Measurements from ENCODE around the gene GDE1.

Gene GDE1

GRCh38 chr16:19485611-19486010, 36.3 kb downstream of the GDE1 start:
- no peak for DNase-seq

DNA sequence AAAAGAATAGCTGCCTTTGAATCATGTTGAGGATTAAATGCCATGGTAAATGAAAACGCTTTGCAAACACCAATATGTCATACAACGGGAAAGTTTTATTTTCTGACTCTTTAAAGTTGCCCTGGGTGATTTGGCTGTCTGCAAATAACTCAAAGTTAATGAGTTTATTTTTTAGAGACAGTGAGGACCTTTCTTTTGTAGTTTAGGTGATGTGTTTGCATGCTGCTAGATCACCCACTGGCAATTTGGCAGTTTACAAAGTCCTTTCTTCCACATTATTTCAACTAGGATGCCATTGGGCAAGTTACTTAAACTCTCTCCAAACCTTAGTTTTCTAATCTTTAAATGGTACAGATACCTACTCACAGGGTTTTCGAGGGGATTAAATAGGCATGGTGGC, 37.8 kb downstream of the GDE1 start:
- no peak for DNase-seq

GRCh38 chr16:19482291-19482690, 39.6 kb downstream of the GDE1 start:
- no peak for DNase-seq

DNA sequence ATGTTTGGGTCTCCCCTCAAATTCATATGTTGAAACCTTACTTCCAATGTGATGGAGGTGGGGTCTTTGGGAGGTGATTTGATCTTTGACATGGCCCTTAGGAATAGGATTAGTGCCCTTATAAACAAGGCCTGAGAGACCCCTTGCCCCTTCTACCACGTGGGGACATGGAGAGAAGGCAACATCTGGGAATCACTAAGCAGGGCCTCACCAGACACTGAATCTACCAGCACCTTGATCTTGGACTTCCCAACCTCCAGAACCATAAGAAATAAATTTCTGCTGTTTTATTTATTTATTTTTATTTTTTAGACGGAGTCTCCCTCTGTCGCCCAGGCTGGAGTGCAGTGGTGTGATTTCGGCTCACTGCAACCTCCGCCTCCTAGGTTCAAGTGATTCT, 40.1 kb downstream of the GDE1 start:
- no peak for DNase-seq

DNA sequence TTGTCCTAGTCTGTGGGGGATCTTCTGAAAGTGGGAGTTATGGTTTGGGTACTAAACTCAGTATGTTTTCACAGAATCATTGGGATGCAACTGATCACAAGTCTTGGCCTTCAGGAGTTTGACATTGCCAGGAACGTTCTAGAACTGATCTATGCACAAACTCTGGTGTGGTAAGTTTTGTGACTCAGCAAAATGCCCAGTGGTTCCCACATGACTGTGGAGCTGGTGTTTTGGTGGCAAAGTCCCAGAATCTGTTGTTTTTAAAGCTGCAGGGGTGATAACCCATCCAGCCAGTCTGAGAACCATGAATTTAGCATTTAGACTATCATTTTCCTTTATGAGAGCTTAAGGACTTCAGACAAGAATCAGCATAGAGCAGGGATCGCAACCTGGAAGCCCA, 40.6 kb downstream of the GDE1 start:
- no peak for DNase-seq

- DNase-seq: no peak
Observed at GRCh38 chr16:19479302-19479721, 42.6 kb downstream of the GDE1 start.

DNA sequence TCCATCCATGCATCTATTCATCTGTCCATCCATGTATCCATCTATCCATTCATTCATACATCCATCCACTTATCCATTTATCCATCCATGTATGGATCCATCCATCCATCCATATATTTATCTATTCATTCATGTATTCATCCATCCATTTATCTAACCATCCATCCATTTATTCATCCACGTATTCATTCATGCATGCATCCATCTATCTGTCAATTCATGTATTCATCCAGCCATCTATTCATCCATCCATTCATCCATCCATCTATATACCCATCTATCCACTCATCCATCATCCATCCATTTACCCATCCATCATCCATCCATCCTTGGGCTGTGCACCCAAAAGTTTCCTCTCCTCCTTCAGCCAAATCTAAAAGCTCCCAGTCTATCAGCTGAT, 43.4 kb downstream of the GDE1 start:
- no peak for DNase-seq

GRCh38 chr16:19474617-19475016, 47.3 kb downstream of the GDE1 start:
- DNase-seq: no peak

GRCh38 chr16:19472482-19472881, 49.4 kb downstream of the GDE1 start:
- no peak for DNase-seq

DNA sequence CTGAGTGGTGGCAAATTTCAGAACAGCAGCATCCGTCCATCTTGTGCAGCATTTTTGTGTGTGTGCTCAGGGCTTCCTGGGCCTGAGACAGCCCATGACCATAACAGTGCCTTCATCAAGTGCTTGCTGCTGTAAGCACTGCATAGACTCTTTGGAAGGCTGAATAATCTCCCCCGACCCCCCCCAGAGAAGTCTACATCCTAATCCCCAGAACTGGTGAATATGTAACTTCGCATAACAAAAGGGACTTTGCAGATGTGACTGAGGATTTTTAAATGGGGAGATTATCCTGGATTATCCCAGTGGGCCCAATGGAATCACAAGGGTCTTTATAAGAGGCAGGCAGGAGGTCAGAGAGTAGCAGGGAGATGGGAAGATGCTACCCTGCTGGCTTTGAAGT, 53.6 kb downstream of the GDE1 start:
- no peak for DNase-seq

DNA sequence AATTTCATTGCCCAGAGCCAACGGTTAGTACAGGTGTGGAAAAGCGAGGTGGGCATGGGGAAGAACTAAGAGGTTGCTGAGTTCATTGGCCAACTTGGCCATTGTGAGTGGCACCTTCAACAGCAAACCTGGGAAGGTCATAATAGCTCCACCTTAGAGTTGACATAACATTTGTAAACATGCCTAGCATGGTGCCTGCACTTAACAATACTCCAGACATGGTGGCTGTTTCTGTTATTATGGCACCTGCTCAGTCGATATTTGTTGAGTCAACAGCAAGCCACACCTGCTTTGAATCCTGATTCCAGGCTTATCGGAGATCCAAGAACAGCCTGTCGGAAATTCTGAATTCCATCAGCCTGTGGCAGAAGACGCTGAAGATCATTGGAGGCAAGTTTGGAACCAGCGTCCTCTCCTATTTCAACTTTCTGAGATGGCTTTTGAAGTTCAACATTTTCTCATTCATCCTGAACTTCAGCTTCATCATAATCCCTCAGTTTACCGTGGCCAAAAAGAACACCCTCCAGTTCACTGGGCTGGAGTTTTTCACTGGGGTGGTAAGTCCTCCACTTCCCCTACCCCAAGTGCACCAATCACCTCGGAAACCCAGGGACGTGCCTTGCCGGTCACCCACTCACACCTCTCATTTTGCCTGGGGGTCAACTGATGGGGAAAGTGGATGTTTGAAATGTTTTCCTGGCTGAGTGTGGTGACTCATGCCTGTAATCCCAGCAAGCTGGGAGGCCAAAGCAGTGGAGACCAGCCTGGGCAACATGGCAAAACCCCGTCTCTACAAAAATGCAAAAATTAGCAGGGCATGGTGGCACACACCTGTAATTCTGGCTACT, 58.2 kb downstream of the GDE1 start:
- no peak for DNase-seq

DNA sequence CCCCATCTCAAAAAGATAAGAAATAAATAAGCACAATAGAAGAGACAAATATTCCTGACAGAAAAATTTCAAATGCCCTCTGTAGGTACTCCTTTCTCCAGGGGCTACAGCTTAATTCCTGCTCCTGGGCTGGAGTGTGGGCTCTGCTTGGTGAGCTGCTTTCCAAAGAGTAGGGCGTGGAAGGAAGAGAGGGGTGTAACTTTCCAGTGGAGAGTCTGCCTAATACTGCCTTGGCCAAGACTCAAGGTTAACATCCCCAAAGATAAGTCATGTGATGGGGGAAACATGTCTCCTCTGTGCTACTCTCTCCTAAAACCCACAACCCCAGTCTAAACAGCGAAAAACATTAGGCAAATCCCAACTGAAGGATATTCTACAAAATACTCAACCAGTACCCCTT, 61.5 kb downstream of the GDE1 start:
- no peak for DNase-seq

- DNase-seq: no peak
Observed at GRCh38 chr16:19458722-19459379, 63.0 kb downstream of the GDE1 start.
